GM18508 (cell line): ENCODE data around the gene CALHM5.

Experiments used
- ATAC-seq: cut with Tn5 transposase; IDR thresholded peaks from one replicate; pipeline ENCODE4 v1.9.1; 2021; ENCODE audit warnings: moderate number of reproducible peaks; ENCODE audit not compliant: insufficient read depth, unreplicated experiment

CALHM5 gene

GRCh38 chr6:116542426-116542825 lies 31.0 kb downstream of the CALHM5 start:
- no peak for ATAC-seq

DNA sequence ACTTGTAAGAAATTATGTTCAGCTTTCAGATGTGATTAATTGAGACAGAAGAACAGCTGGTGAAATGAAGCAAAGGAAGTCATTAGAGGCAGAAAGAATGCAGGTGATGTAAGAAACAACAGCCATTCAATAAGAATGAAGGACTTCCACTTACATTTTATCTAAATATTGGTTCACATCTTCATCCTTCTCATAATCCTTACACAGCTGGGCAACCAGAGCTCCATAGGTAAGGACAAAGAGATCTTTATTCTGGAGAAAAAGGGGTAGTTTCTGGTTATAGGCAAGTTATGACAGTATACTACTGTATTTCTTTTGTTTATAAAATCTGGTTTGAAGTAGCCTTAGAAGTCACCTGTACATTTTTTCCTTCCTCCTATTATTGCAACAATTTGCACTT lies 31.7 kb downstream of the CALHM5 start:
- ATAC-seq, result no peak

DNA sequence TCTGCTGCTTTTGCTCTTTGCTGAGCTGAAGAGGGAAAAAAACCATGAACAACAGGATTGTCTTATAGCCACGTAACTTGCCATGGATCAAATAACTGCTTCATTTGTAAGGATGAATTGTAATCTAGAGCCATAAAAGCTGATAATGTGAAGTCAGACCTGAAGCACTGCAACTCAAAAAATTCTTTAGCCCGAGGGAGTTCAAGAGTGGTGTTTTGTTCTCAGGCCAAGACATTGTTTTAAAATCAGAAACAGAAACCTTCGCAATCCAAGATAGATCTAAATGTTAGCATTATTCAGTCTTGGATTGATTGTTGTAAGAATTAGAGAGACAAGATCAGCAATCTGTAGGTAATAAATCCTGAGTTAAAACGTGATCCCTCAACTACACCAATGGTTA lies 34.2 kb downstream of the CALHM5 start, which contains the start of gene TRAPPC3L:
TRAPPC3L (minus strand) TSS at position 34 of the 400 bp plus-strand sequence. CDS start 170 bp downstream, outside the sequence.
- ATAC-seq, result no peak

DNA sequence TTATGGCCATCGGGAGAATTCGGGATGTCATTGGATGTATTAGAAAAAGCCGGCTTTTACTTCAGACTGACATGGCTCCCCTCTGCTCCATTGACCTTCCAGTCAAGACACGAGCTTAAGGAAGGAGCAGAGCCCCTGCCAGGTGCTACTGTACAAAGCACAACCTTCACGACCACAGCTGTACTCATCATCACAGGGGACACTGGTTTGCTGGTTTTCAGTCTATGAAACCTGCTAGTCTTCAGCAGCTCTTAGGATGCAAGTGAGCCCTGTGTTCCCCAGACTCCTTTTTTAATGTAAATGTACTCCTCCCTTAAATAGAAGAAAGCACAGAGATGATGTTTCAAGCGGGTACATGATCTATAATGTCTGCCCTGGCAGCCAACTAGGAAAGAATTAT lies 35.9 kb downstream of the CALHM5 start:
- ATAC-seq, result no peak

- no peak for ATAC-seq
Measured at GRCh38 chr6:116550796-116551195, 39.4 kb downstream of the CALHM5 start.

- no peak for ATAC-seq
Measured at GRCh38 chr6:116553451-116553850, 42.0 kb downstream of the CALHM5 start, which contains the start of gene CALHM4. CALHM4 (plus strand) TSS chr6:116553751; CDS start chr6:116553794, 43 bp downstream.

DNA sequence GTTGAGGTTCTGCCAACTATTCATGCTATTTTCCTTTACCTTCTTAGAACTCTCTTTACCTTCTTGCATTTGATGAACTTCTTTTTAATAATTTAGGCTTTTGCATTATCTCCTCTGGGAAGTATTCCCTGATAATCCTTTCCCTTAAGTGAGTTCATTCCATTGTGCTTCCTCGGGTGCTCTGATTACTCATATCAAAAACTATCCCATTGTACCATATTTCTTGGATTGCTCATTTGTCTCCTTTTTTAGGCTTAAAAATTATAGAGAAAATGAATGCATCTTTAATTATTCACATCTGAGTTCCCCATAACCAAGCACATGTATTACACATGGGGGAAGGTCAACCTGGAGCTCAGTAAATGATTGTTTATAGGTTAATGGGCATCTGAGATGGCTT lies 44.6 kb downstream of the CALHM5 start:
- no peak for ATAC-seq

DNA sequence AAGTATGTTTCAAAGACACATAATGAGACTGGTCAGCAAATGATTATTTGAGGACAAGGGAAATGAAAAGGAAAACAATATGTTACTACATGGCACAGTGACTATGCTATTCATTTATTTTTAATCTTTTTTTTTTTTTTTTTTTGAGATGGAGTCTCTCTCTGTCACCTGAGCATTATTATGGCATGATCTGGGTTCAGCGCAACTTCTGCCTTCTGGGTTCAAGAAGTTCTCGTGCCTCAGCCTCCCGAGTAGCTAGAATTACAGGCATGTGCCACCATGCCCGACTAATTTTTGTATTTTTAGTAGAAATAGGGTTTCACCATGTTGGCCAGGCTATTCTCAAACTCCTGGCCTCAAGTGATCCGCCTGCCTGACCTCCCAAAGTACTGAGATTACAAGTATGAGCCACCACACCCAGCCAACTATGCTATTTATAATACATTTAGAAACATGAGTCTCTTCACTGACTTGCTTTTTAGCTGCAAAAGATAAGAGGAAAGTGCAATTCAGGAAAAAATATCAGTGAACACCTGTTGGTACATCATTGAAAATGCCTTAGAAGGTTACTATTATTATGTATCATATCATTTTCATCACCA lies 45.5 kb downstream of the CALHM5 start:
- no peak for ATAC-seq

DNA sequence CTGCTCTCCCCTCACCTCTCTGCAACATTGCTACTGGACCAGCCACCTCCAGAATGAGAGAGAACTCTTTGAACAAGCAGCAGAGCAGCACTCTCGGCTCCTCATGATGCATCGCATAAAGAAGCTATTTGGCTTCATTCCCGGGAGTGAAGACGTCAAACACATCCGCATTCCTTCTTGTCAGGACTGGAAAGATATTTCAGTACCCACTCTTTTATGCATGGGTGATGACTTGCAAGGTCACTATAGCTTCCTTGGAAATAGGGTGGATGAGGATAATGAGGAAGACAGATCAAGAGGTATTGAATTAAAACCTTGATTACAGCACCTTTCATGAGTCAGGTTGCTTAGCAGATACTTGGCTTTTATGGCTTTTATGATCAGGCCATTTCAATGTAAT lies 46.5 kb downstream of the CALHM5 start:
- ATAC-seq, result no peak

GRCh38 chr6:116560130-116560529 lies 48.7 kb downstream of the CALHM5 start:
- ATAC-seq, result no peak

DNA sequence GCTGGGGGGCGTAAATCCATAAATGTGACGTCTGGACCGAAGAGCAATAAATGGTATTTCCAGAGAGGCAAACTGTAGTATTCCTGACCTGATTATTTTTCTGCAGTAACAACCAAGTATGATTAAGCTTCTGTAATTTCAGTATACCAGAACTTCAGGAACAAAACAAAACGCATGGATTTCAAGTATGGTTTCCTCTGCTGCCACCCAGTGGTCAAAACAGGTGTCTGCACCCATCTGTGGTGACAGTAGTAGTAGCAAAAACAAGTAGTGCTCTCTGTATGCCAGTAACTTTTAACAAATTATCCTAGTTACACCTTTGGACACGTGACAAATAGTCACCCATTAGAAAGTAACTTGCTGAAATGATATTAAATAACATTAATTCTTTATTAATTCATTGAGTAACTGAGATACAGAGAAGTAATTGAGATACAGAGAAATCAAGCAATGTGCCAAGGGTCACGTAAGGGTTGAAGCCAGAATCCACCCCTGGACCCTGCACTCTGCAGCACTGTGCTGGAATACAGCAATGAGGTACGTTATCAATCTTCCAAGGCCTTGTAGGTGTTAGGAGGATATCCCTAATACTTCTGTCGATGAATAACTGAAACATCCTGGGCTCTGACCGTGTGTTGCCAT lies 50.1 kb downstream of the CALHM5 start:
- no peak for ATAC-seq

- ATAC-seq, result no peak
Measured at GRCh38 chr6:116562019-116562403, 50.6 kb downstream of the CALHM5 start.

- ATAC-seq, result no peak
Measured at GRCh38 chr6:116562614-116563013, 51.2 kb downstream of the CALHM5 start.

DNA sequence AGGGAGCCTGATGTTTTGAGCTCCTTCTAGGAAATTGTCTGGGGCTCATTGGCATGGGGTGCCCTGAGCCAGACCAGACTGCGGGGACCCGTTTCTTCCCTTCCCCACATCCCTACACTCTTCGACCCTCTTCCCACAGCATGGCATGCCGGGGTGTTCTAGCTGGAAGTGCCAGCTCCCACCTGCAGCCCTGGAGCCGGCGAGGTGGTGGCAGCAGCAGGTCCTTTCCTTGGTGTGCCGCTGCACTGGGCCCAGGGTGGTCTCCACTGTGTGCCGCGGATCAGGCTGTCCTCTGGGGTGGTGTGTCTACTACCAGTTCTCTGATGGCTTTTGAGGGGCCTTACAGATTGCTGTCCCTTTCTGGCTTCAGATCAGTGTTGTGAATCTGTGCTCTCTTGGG lies 52.4 kb downstream of the CALHM5 start:
- ATAC-seq, result no peak

DNA sequence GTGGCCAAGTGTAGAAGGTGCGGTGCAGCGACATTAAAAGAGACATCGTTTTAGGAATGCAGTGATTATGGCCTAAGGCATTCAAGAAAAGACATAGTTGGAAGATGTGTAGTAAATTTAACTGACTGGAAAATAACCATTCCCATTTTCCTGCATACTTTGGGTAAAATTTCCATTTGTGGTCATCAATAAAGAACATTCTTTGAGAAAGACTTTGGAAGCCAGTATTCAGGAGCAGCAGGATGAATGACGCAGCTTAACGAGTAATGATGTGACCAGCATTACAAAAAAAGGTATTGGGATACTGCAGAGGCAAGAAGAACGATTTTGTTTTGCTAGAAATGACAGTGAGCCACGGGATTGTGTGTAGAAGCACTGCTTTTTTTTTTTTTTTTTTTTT lies 52.9 kb downstream of the CALHM5 start:
- no peak for ATAC-seq

DNA sequence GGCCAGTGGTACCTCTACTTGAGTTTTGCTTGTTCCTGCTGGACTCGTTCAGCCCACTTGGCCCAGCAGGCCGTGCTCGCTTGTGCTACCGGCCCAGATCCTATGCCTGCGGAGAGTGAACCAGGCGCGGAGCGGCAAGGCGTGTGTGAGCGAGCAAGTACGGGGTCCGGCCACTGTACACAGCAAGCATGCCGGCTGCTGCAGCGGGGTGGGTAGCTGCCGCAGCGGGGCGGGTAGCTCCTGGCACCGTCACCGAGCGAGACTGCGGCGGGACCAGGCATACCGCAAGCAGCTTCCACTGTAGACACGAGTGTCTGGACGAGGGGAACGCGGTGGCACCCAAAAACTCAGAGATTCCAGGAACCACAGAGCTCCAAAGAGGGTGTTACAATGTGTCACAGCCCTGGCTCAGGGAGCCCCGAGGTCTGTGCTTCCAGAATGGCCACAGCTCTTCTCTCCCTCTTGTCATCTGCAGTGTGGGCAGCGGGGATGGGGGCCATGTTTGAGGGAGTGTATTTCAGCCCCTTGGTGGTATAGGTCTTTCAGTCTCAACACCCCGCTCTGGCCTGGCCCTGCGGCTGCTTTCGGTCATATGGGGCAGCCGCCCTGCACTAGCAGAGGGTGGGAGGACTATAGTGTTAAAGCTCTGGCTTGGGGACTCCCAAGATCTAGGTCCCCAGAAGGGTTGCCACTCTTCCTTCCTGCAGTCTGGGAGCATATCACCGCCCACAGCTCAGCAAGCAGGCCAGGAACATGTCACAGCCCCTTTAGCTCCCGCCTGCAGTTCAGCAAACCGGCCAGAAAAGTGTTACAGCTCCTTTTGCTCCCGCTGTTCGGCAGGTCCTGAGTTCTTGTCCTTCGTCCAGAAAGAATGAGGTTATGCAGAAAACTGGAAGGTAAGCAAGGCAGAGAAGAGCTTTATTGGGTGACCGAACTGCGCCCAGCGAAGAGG lies 53.8 kb downstream of the CALHM5 start:
- ATAC-seq, result no peak

DNA sequence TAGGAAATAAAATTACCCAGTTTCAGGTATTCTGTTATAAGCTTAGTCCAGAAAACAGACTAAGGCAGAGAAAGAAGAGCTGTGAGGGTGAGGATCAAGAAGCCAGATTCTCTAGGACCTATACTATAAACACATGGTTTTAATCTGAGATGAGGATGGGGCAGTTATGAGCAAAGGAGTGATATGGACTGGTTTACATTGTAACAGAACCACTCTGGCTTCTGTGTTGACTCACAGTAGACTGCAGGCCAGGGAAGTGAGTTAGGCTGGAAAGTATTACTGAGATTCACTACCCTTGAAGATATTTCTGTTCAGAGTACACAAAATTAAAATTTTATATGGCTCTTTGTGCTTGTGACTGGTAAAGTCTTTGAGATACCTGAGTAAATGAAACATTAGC lies 56.7 kb downstream of the CALHM5 start:
- ATAC-seq, result no peak

- no peak for ATAC-seq
Measured at GRCh38 chr6:116568821-116569755, 57.6 kb downstream of the CALHM5 start.

DNA sequence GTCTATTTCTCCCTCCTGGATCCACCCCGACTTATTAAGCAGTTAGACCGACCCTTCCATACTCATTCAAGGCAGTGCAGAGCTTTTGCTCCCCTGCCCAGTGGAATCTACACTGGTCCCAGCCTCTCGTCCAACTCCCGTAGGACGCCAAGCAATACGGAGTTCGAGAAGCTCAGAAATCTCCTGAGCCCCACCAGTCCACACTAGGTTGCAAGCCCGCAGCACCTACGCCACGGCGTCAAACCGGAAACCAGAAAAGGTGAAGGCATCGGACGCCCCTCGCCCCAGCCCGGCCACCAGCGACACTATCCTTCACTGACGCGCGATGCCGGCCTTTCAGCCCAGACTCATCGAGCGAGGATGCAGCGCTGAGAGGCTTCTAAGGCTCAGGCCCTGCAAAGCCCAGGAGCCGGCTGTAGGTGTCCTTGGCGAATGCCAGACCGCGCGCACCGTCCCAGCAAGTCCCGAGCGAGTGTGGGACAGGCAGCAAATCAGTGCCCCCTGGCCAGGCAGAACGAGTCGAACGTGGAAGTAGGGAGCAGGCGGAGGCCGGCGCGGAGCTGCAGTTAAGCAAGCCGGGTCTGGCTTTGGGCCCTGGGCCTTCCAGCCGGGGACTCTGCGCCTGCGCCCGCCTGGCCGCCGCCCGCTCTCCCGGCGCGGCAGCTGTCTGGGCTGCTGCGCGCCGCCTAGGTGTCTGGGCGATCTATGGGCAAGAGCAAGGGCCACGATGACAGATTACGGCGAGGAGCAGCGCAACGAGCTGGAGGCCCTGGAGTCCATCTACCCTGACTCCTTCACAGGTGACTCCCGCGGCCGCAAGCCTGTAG lies 59.6 kb downstream of the CALHM5 start, which contains the start of gene RWDD1:
RWDD1 (plus strand) TSS at position 649 of the 827 bp plus-strand sequence; CDS start at position 728, 79 bp downstream.
- peak; percentile 90 for ATAC-seq
